Measurements from ENCODE around the gene KCNAB3.

Gene KCNAB3

DNA sequence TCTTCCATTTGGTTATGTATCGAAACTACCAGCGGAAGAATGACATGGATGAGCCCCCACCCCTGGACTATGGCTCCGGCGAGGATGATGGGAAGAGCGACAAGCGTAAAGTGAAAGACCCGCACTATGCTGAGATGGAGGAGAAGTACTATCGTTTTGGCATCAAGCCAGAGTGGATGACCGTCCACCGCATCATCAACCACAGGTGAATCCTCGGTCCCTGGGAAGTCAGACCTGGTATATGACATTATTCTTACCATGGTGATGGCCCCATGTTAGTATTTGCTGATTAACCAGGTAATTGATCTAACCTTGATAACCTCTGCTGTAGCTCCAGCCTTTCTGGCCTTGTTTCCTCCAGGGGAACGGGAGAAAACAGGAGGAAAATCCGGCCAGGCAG is 32.6 kb downstream of the KCNAB3 start:
- no peaks in the 10 kb centered on the region for H3K4me1 ChIP-seq (ENCODE audit: insufficient read depth, low read length, severe bottlenecking)
- H3K9ac ChIP-seq (ENCODE audit: low read length) = no peak overlapping the region
- no peaks in the 10 kb centered on the region for H3K27me3 ChIP-seq (ENCODE audit: insufficient read depth, low read length)
- no peaks in the 10 kb centered on the region for H3K9me3 ChIP-seq (ENCODE audit: low read length)
- H3K4me2 ChIP-seq (ENCODE audit: low read length) = no peak overlapping the region
- no peak overlapping the region for H3K4me3 ChIP-seq (ENCODE audit: low read depth, low read length, poor library complexity, severe bottlenecking)
- no peaks in the 10 kb centered on the region for H3K9me2 ChIP-seq (ENCODE audit: low read depth, low read length)
- H3K27ac ChIP-seq (ENCODE audit: low read depth, low read length, poor library complexity, severe bottlenecking) = no peak overlapping the region
- no peaks in the 10 kb centered on the region for H4K20me1 ChIP-seq (ENCODE audit: insufficient read depth, low read length)
- H3F3A ChIP-seq (ENCODE audit: insufficient read depth, low read length) = no peaks in the 10 kb centered on the region
- TF ChIP-seq, protein P1, sequence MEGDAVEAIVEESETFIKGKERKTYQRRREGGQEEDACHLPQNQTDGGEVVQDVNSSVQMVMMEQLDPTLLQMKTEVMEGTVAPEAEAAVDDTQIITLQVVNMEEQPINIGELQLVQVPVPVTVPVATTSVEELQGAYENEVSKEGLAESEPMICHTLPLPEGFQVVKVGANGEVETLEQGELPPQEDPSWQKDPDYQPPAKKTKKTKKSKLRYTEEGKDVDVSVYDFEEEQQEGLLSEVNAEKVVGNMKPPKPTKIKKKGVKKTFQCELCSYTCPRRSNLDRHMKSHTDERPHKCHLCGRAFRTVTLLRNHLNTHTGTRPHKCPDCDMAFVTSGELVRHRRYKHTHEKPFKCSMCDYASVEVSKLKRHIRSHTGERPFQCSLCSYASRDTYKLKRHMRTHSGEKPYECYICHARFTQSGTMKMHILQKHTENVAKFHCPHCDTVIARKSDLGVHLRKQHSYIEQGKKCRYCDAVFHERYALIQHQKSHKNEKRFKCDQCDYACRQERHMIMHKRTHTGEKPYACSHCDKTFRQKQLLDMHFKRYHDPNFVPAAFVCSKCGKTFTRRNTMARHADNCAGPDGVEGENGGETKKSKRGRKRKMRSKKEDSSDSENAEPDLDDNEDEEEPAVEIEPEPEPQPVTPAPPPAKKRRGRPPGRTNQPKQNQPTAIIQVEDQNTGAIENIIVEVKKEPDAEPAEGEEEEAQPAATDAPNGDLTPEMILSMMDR (IDR thresholded peaks at IDR 0.05; ENCODE audit: low read length) = no peak
- TF ChIP-seq EZH2 (IDR thresholded peaks at IDR 0.05; ENCODE audit: borderline replicate concordance, low read length) = no peak
- no peak overlapping the region for H2AFZ ChIP-seq (ENCODE audit: low read length)
- H3K79me2 ChIP-seq (ENCODE audit: insufficient read depth, low read length) = no peaks in the 10 kb centered on the region
- H3K36me3 ChIP-seq (ENCODE audit: insufficient read depth, low read length) = peaks cover 93% of the 10 kb centered on the region

DNA sequence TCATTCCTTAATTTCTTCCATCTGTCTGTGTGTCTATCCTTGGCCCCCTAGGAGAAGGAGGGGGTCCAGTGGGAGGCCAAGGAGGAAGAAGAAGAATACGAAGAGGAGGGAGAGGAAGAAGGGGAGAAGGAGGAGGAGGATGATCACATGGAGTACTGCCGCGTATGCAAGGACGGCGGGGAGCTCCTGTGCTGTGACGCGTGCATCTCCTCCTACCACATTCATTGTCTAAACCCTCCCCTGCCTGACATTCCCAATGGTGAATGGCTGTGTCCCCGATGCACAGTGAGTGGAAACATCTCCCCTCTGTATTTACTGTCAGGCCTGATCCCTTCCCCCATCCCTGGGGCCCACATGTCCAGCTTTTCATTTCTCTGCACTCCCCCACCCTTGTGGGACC is 34.8 kb downstream of the KCNAB3 start:
- Histone ChIP-seq H3K27ac (ENCODE audit: low read depth, low read length, poor library complexity, severe bottlenecking) (no peak overlapping the region), H4K20me1 (ENCODE audit: insufficient read depth, low read length) (no peaks in the 10 kb centered on the region), H3F3A (ENCODE audit: insufficient read depth, low read length) (no peaks in the 10 kb centered on the region), H3K27me3 (ENCODE audit: insufficient read depth, low read length) (no peaks in the 10 kb centered on the region), H3K4me2 (ENCODE audit: low read length) (no peak overlapping the region), H2AFZ (ENCODE audit: low read length) (no peak overlapping the region), H3K79me2 (ENCODE audit: insufficient read depth, low read length) (no peaks in the 10 kb centered on the region), H3K36me3 (ENCODE audit: insufficient read depth, low read length) (peaks cover 93% of the 10 kb centered on the region), H3K9ac (ENCODE audit: low read length) (no peak overlapping the region), H3K4me3 (ENCODE audit: low read depth, low read length, poor library complexity, severe bottlenecking) (no peak overlapping the region), H3K9me3 (ENCODE audit: low read length) (no peaks in the 10 kb centered on the region), H3K4me1 (ENCODE audit: insufficient read depth, low read length, severe bottlenecking) (no peaks in the 10 kb centered on the region), H3K9me2 (ENCODE audit: low read depth, low read length) (no peaks in the 10 kb centered on the region)
- TF ChIP-seq EZH2 (IDR thresholded peaks at IDR 0.05; ENCODE audit: borderline replicate concordance, low read length) = no peak
- TF ChIP-seq, protein P1 (IDR thresholded peaks at IDR 0.05; ENCODE audit: low read length) = no peak

DNA sequence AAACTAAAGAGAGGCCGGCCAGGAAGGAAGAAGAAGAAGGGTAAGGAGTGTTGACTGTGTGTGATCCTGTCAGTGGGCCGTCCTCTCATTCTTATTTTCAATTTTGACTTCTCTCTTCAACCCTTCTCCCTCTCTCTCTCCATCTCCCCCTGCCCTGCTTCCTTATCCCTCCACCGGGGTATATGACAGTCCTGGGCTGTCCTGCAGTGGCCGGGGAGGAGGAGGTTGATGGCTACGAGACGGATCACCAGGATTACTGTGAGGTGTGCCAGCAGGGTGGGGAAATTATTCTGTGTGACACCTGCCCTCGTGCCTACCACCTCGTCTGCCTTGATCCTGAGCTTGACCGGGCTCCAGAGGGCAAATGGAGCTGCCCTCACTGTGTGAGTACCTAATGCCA is 35.4 kb downstream of the KCNAB3 start:
- Histone ChIP-seq H3K27ac (ENCODE audit: low read depth, low read length, poor library complexity, severe bottlenecking) (no peak overlapping the region), H3K4me1 (ENCODE audit: insufficient read depth, low read length, severe bottlenecking) (no peaks in the 10 kb centered on the region), H3K4me3 (ENCODE audit: low read depth, low read length, poor library complexity, severe bottlenecking) (no peak overlapping the region), H3K9ac (ENCODE audit: low read length) (no peak overlapping the region), H3K9me3 (ENCODE audit: low read length) (no peaks in the 10 kb centered on the region), H3K4me2 (ENCODE audit: low read length) (no peak overlapping the region), H3K79me2 (ENCODE audit: insufficient read depth, low read length) (no peaks in the 10 kb centered on the region), H3K36me3 (ENCODE audit: insufficient read depth, low read length) (peaks cover 93% of the 10 kb centered on the region), H3F3A (ENCODE audit: insufficient read depth, low read length) (no peaks in the 10 kb centered on the region), H3K9me2 (ENCODE audit: low read depth, low read length) (no peaks in the 10 kb centered on the region), H4K20me1 (ENCODE audit: insufficient read depth, low read length) (no peaks in the 10 kb centered on the region), H2AFZ (ENCODE audit: low read length) (no peak overlapping the region), H3K27me3 (ENCODE audit: insufficient read depth, low read length) (no peaks in the 10 kb centered on the region)
- TF ChIP-seq, protein P1 (IDR thresholded peaks at IDR 0.05; ENCODE audit: low read length) = no peak
- no peak for TF ChIP-seq EZH2 (IDR thresholded peaks at IDR 0.05; ENCODE audit: borderline replicate concordance, low read length)
